Natural killer cell (primary cell): ENCODE data around the gene PKP1. TPM values are rescaled to one million over a fixed set of nuclear protein-coding genes. Genes with fewer than 3 reads are reported as not detected.
A peak's percentile ranks its signal among the peaks of the same experiment; 100 is the strongest.

Experiments used
- ATAC-seq, 3 donors: fragments of 150-1000 bp in 2 of 3; fragments of 200-7000 bp in 1 of 3; cut with Tn5 transposase; 1 replicate in 1 of 3; 2 replicates in 2 of 3; pipeline ENCODE4 v1.10.0; 2021; ENCODE audit warnings: mild to moderate bottlenecking in 2 of 3, moderate library complexity in 2 of 3
- DNase-seq, 2 donors: peaks; one replicate each; pipeline versions ENCODE4 v3.0.0 to v3.0.0-alpha.2; 2013 to 2021; ENCODE audit warnings: mixed read lengths in 1 of 2
- H3K27ac ChIP-seq: one replicate; pipeline ENCODE4 v1.5.1; 2013; ENCODE audit warnings: mild to moderate bottlenecking, low read length
- H3K27me3 ChIP-seq: one replicate; pipeline ENCODE4 v1.6.1; 2013; ENCODE audit warnings: low read length; ENCODE audit not compliant: control insufficient read depth, insufficient read depth
- H3K36me3 ChIP-seq: one replicate; pipeline ENCODE4 v1.6.1; 2013; ENCODE audit warnings: low read length; ENCODE audit not compliant: control insufficient read depth, insufficient read depth
- H3K4me1 ChIP-seq: one replicate; pipeline ENCODE4 v1.6.1; 2013; ENCODE audit warnings: low read length; ENCODE audit not compliant: control insufficient read depth, insufficient read depth
- H3K4me3 ChIP-seq: one replicate; pipeline ENCODE4 v1.5.1; 2013; ENCODE audit warnings: low read length
- H3K9me3 ChIP-seq: one replicate; pipeline ENCODE4 v1.6.1; 2013; ENCODE audit warnings: low read length; ENCODE audit not compliant: control insufficient read depth, insufficient read depth
- H3K27ac Mint-ChIP-seq, 2 donors: one replicate each; pipeline ENCODE4 v1.8.0; 2022; ENCODE audit warnings: mild to moderate bottlenecking in 2 of 2, mixed read lengths in 2 of 2, moderate library complexity in 1 of 2
- H3K27me3 Mint-ChIP-seq, 2 donors: one replicate each; pipeline ENCODE4 v1.8.0; 2022; ENCODE audit warnings: low read depth in 2 of 2, mixed read lengths in 2 of 2
- H3K36me3 Mint-ChIP-seq: one replicate; pipeline ENCODE4 v1.8.0; 2022; ENCODE audit warnings: mixed read lengths
- H3K4me1 Mint-ChIP-seq, 2 donors: one replicate each; pipeline ENCODE4 v1.8.0; 2022; ENCODE audit warnings: mixed read lengths in 2 of 2
- H3K4me3 Mint-ChIP-seq: one replicate; pipeline ENCODE4 v1.8.0; 2022; ENCODE audit warnings: mild to moderate bottlenecking, moderate library complexity, mixed read lengths
- H3K9me3 Mint-ChIP-seq, 2 donors: one replicate each; pipeline ENCODE4 v1.8.0; 2022; ENCODE audit warnings: mixed read lengths in 2 of 2
- WGBS: methylation state at CpG from one replicate; pipeline ENCODE4 v1.1.7; 2013; ENCODE audit warnings: missing lambda C conversion rate; ENCODE audit not compliant: insufficient coverage; 5-methylcytosine and 5-hydroxymethylcytosine counted together
- intact Hi-C: fragments of 100-400 bp; cut with micrococcal nuclease; formaldehyde crosslinking; loops from one replicate; pipeline ENCODE4 v1.14.2; 2022
- total RNA-seq, 4 donors: library from RNA; stranded (reverse); fragments of 120-200 nt in 1 of 4; gene quantifications; one replicate each; pipeline versions ENCODE4 v1.2.3 to v1.2.4, GENCODE V29; 2013 to 2022
- TF ChIP-seq, protein P1 (sequence below): fragments of 200-600 bp; IDR thresholded peaks from one replicate; pipeline ENCODE4 v1.8.0; 2022; ENCODE audit warnings: antibody characterized with exemption

The PKP1 gene
- total RNA-seq, 3 donors from 2014 or later (not counting 1 experiment from before 2014, with no cell fraction given): not detected

- WGBS: 85% methylated on average over 2 of the region's 2 CpGs
- Histone ChIP-seq H3K36me3 (no peaks in the 10 kb centered on the region), H3K4me1 (no peaks in the 10 kb centered on the region), H3K27me3 (no peaks in the 10 kb centered on the region), H3K27ac (no peak overlapping the region), H3K9me3 (no peaks in the 10 kb centered on the region), H3K4me3 (no peak overlapping the region)
- H3K27me3 Mint-ChIP-seq: peaks cover 0 to 4% of the 10 kb centered on the region in 2 donors
- H3K4me3 Mint-ChIP-seq: no peak overlapping the region
- no peaks in the 10 kb centered on the region for H3K4me1 Mint-ChIP-seq
- intact Hi-C loops: no loop called here
- ATAC-seq (no peak), DNase-seq (no peak)
- no peak overlapping the region for H3K27ac Mint-ChIP-seq
- no peaks in the 10 kb centered on the region for H3K36me3 Mint-ChIP-seq
- TF ChIP-seq, protein P1, sequence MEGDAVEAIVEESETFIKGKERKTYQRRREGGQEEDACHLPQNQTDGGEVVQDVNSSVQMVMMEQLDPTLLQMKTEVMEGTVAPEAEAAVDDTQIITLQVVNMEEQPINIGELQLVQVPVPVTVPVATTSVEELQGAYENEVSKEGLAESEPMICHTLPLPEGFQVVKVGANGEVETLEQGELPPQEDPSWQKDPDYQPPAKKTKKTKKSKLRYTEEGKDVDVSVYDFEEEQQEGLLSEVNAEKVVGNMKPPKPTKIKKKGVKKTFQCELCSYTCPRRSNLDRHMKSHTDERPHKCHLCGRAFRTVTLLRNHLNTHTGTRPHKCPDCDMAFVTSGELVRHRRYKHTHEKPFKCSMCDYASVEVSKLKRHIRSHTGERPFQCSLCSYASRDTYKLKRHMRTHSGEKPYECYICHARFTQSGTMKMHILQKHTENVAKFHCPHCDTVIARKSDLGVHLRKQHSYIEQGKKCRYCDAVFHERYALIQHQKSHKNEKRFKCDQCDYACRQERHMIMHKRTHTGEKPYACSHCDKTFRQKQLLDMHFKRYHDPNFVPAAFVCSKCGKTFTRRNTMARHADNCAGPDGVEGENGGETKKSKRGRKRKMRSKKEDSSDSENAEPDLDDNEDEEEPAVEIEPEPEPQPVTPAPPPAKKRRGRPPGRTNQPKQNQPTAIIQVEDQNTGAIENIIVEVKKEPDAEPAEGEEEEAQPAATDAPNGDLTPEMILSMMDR: no peak
- no peaks in the 10 kb centered on the region for H3K9me3 Mint-ChIP-seq
Observed at GRCh38 chr1:201251411-201251810, 31.9 kb upstream of the PKP1 start.

DNA sequence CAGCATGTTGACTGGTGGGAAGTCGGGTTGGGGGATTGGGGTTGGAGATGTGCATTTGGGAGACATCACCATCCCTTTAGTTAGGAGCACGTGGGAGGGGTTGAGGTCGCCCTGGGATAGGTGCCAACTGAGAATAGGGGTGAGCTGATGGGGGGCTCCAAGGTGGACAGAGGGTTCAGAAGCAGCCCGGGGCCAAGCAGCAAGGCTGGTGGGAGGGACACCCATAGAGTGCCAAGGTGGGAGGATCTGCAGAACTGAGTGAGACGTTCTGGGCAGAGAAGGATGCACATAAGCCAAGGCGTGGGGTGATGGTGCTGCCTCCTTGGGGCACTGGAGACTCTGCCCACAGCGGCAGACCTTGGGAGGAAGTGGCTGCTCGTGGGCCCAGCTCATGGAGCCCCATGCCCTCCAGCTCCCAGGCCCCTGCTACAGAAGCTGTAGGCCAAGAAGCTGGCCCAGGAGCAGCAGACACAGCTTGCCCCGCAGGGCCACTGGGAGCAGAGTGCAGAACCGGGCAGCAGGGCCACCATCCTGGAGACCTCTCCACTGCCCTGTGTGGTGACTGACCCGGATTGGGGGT is 31.4 kb upstream of the PKP1 start:
- H3K9me3 ChIP-seq: no peaks in the 10 kb centered on the region
- Mint-ChIP-seq H3K9me3 (no peaks in the 10 kb centered on the region), H3K4me1 (no peaks in the 10 kb centered on the region), H3K27ac (no peak overlapping the region), H3K4me3 (no peak overlapping the region), H3K27me3 (peaks cover 0 to 4% of the 10 kb centered on the region in 2 donors), H3K36me3 (no peaks in the 10 kb centered on the region)
- H3K36me3 ChIP-seq: no peaks in the 10 kb centered on the region
- TF ChIP-seq, protein P1: no peak
- WGBS: 68% methylated on average over 11 of the region's 11 CpGs
- intact Hi-C loops: no loop called here
- DNase-seq: peak in 1 of 2 donors; percentile 7
- H3K4me1 ChIP-seq: no peaks in the 10 kb centered on the region
- no peak overlapping the region for H3K4me3 ChIP-seq
- no peaks in the 10 kb centered on the region for H3K27me3 ChIP-seq
- H3K27ac ChIP-seq: no peak overlapping the region
- no peak for ATAC-seq

- TF ChIP-seq, protein P1: no peak
- no peak overlapping the region for H3K4me3 Mint-ChIP-seq
- H3K4me1 Mint-ChIP-seq: no peaks in the 10 kb centered on the region
- H3K27ac Mint-ChIP-seq: no peak overlapping the region
- 73% methylated on average over 6 of the region's 6 CpGs for WGBS
- Histone ChIP-seq H3K27ac (no peak overlapping the region), H3K36me3 (no peaks in the 10 kb centered on the region), H3K27me3 (no peaks in the 10 kb centered on the region), H3K4me3 (no peak overlapping the region), H3K4me1 (no peaks in the 10 kb centered on the region), H3K9me3 (no peaks in the 10 kb centered on the region)
- peak in 1 of 2 donors; percentile 4 for DNase-seq
- H3K9me3 Mint-ChIP-seq: no peaks in the 10 kb centered on the region
- no peak for ATAC-seq
- H3K27me3 Mint-ChIP-seq: peaks cover 0 to 4% of the 10 kb centered on the region in 2 donors
- H3K36me3 Mint-ChIP-seq: no peaks in the 10 kb centered on the region
- intact Hi-C loops: no loop called here
Observed at GRCh38 chr1:201252944-201253371, 30.3 kb upstream of the PKP1 start.

GRCh38 chr1:201253411-201253810 is 29.9 kb upstream of the PKP1 start:
- Mint-ChIP-seq H3K27me3 (peaks cover 0 to 4% of the 10 kb centered on the region in 2 donors), H3K4me3 (no peak overlapping the region), H3K9me3 (no peaks in the 10 kb centered on the region), H3K36me3 (no peaks in the 10 kb centered on the region), H3K27ac (no peak overlapping the region), H3K4me1 (no peaks in the 10 kb centered on the region)
- no peaks in the 10 kb centered on the region for H3K27me3 ChIP-seq
- intact Hi-C loops: no loop called here
- no peaks in the 10 kb centered on the region for H3K36me3 ChIP-seq
- TF ChIP-seq, protein P1: no peak
- H3K4me3 ChIP-seq: no peak overlapping the region
- ATAC-seq: no peak
- WGBS: 87% methylated on average over 10 of the region's 10 CpGs
- no peaks in the 10 kb centered on the region for H3K9me3 ChIP-seq
- H3K27ac ChIP-seq: no peak overlapping the region
- no peaks in the 10 kb centered on the region for H3K4me1 ChIP-seq
- DNase-seq: peak in 1 of 2 donors; percentile 6
